ENCODE data around the gene NCKAP5. TPM values are rescaled to one million over a fixed set of nuclear protein-coding genes. Genes with fewer than 3 reads are reported as not detected.

The NCKAP5 gene
- total and polyA plus RNA-seq, 2 of the 8 experiments (the other 6 are each of a cell fraction or from before 2014, with no cell fraction given), result 0.27 to 0.86 TPM

GRCh38 chr2:133223226-133223625 lies 345.0 kb downstream of the NCKAP5 start:
- Histone ChIP-seq H3K4me2 (ENCODE audit: insufficient read depth in 1 of 2, low read depth in 2 of 2, low read length in 2 of 2) (no peak overlapping the region), H2BK12ac (ENCODE audit: low read depth, low read length) (no peak overlapping the region), H3K4me3 (ENCODE audit: extremely low read depth in 1 of 4, insufficient read depth in 2 of 4, low read depth in 3 of 4, low read length in 4 of 4) (no peak overlapping the region), H2BK5ac (ENCODE audit: low read depth, low read length) (no peak overlapping the region), H3K27me3 (replicated peaks in 1 of 4; ENCODE audit: control insufficient read depth in 3 of 4, extremely low read depth in 1 of 4, insufficient read depth in 3 of 4, low read length in 3 of 4) (no peaks in the 10 kb centered on the region), H4K5ac (ENCODE audit: insufficient read length, low read depth, low read length) (no peak overlapping the region), H4K8ac (ENCODE audit: extremely low read depth, insufficient read depth, low read length) (no peak overlapping the region), H4K91ac (replicated peaks; ENCODE audit: insufficient read length, low read length) (no peak overlapping the region), H3K36me3 (ENCODE audit: control insufficient read depth in 2 of 4, insufficient read depth in 4 of 4, low read length in 3 of 4) (no peaks in the 10 kb centered on the region), H3K9me3 (ENCODE audit: insufficient read depth in 2 of 2, low read depth in 1 of 2, low read length in 1 of 2) (no peaks in the 10 kb centered on the region), H2BK120ac (replicated peaks; ENCODE audit: low read depth, low read length) (no peak overlapping the region), H2AK5ac (ENCODE audit: low read depth, low read length) (no peak overlapping the region), H3K14ac (ENCODE audit: insufficient read length) (no peak overlapping the region), H2BK20ac (ENCODE audit: low read length) (no peak overlapping the region), H3K23ac (ENCODE audit: insufficient read length) (no peak overlapping the region), H2BK15ac (ENCODE audit: low read length) (no peak overlapping the region), H3K79me2 (ENCODE audit: control insufficient read depth in 1 of 2, insufficient read depth in 2 of 2, low read length in 2 of 2) (no peaks in the 10 kb centered on the region), H3K9ac (replicated peaks in 1 of 4; ENCODE audit: extremely low read depth in 1 of 4, low read depth in 3 of 4, low read length in 3 of 4) (no peak overlapping the region), H3K56ac (replicated peaks; ENCODE audit: insufficient read length, low read depth, low read length) (no peak overlapping the region), H3K23me2 (ENCODE audit: low read depth, low read length) (no peaks in the 10 kb centered on the region), H2AFZ (ENCODE audit: low read length) (no peak overlapping the region), H4K20me1 (replicated peaks in 1 of 2; ENCODE audit: control insufficient read depth in 1 of 2, insufficient read depth in 2 of 2, low read length in 2 of 2) (no peaks in the 10 kb centered on the region), H3K79me1 (ENCODE audit: low read depth, low read length) (no peaks in the 10 kb centered on the region), H3K27ac (ENCODE audit: low read depth, low read length) (no peak overlapping the region), H3K4ac (replicated peaks; ENCODE audit: insufficient read length, low read depth, low read length) (no peak overlapping the region), H3K18ac (ENCODE audit: extremely low read depth, low read length) (no peak overlapping the region), H3K4me1 (replicated peaks in 1 of 4; ENCODE audit: control insufficient read depth in 3 of 4, insufficient read depth in 4 of 4, low read length in 3 of 4) (no peaks in the 10 kb centered on the region)
- FAIRE-seq (no peak), DNase-seq (ENCODE audit: low read depth in 1 of 2, low spot score in 2 of 2) (no peak)
- CTCF ChIA-PET (ENCODE audit: partially characterized antibody), result no interaction called here
- POLR2A ChIA-PET (ENCODE audit: partially characterized antibody), result no interaction called here
- 93% methylated on average over 9 of the region's 9 CpGs; no CpG with 5 or more reads in 1 of the 2 experiments for WGBS, 2 experiments (ENCODE audit: extremely low coverage in 1 of 2, insufficient coverage in 1 of 2, insufficient read length in 1 of 2, insufficient replicate concordance in 2 of 2, low coverage in 1 of 2, low lambda C conversion rate in 2 of 2, missing lambda C conversion rate in 1 of 2)
- TF ChIP-seq NRF1 (IDR thresholded peaks at IDR 0.05; ENCODE audit: low read depth, low read length) (no peak), SIX5 (IDR thresholded peaks at IDR 0.05; ENCODE audit: low read depth, low read length) (no peak), TAF1 (IDR thresholded peaks at IDR 0.05; ENCODE audit: low read depth, low read length) (no peak), SP4 (IDR thresholded peaks at IDR 0.05; ENCODE audit: low read length) (no peak), ZNF274 (IDR thresholded peaks at IDR 0.05; ENCODE audit: borderline replicate concordance, extremely low read depth, low read length) (no peak), ASH2L (IDR thresholded peaks at IDR 0.05; ENCODE audit: low read length) (no peak), CHD2 (IDR thresholded peaks at IDR 0.05; ENCODE audit: low read length) (no peak)
- TF ChIP-seq, protein P1, sequence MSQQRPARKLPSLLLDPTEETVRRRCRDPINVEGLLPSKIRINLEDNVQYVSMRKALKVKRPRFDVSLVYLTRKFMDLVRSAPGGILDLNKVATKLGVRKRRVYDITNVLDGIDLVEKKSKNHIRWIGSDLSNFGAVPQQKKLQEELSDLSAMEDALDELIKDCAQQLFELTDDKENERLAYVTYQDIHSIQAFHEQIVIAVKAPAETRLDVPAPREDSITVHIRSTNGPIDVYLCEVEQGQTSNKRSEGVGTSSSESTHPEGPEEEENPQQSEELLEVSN (IDR thresholded peaks at IDR 0.05), result no peak
